ENCODE measurements around the gene SNRNP25. TPM values are rescaled to one million over a fixed set of nuclear protein-coding genes. Genes with fewer than 3 reads are reported as not detected.
"Not testable (repeated sequence)": the region's sequence is repeated elsewhere in the genome, so short reads cannot be mapped to it uniquely, and the experiment has no call there.

SNRNP25 gene
- total and polyA plus RNA-seq, 2 donors (not counting 1 experiment from before 2014, with no cell fraction given) = 25.5 to 32.8 TPM

GRCh38 chr16:20886-21285, 32.7 kb upstream of the SNRNP25 start:
- H3K27ac ChIP-seq (ENCODE audit: low read length in 2 of 2); H3K4me1 Mint-ChIP-seq; H3K36me3 ChIP-seq (replicated peaks in 1 of 2; ENCODE audit: control extremely low read depth in 1 of 2, control insufficient read depth in 1 of 2, extremely low read depth in 1 of 2, insufficient read depth in 2 of 2, low read length in 1 of 2); POLR2A ChIA-PET; intact Hi-C loops (cut with micrococcal nuclease); H3K27me3 Mint-ChIP-seq; H3K9me3 ChIP-seq (ENCODE audit: control extremely low read depth in 1 of 3, control insufficient read depth in 2 of 3, insufficient read depth in 1 of 3, low read length in 2 of 3); H3K4me3 Mint-ChIP-seq; H3K4me1 ChIP-seq (ENCODE audit: control insufficient read depth in 2 of 2, insufficient read depth in 2 of 2, low read length in 2 of 2); ATAC-seq (ENCODE audit: low read depth); H3K27ac Mint-ChIP-seq; H3K4me2 ChIP-seq (replicated peaks; ENCODE audit: low read depth, low read length, poor library complexity, severe bottlenecking); H3K9ac ChIP-seq (ENCODE audit: low read length); H3K4me3 ChIP-seq (ENCODE audit: control extremely low read depth in 1 of 5, extremely low read depth in 1 of 5, insufficient read depth in 1 of 5, low read depth in 2 of 5, low read length in 4 of 5); DNase-seq; H3K79me2 ChIP-seq (ENCODE audit: control insufficient read depth, insufficient read depth, low read length); H3K9me3 Mint-ChIP-seq (ENCODE audit: insufficient read depth); H3K27me3 ChIP-seq (replicated peaks in 1 of 4; ENCODE audit: control extremely low read depth in 1 of 4, control insufficient read depth in 3 of 4, insufficient read depth in 4 of 4, low read length in 3 of 4); H4K20me1 ChIP-seq (ENCODE audit: control insufficient read depth, insufficient read depth, low read length, poor library complexity, severe bottlenecking); H2AFZ ChIP-seq (ENCODE audit: insufficient read depth, low read depth, low read length, poor library complexity, severe bottlenecking): not testable (repeated sequence)
- 92% methylated on average over 11 of the region's 12 CpGs for WGBS (ENCODE audit: insufficient coverage)
- CTCF ChIA-PET = interaction anchor here (1.0 kb wide), 1 partner anchor 76 kb away, joined by 3 read pairs; no protein-coding TSS in a partner anchor

GRCh38 chr16:24151-24550, 29.5 kb upstream of the SNRNP25 start:
- intact Hi-C loops (cut with micrococcal nuclease); ATAC-seq (ENCODE audit: low read depth); H3K4me2 ChIP-seq (replicated peaks; ENCODE audit: low read depth, low read length, poor library complexity, severe bottlenecking); H3K9me3 Mint-ChIP-seq (ENCODE audit: insufficient read depth); H3K27me3 ChIP-seq (replicated peaks in 1 of 4; ENCODE audit: control extremely low read depth in 1 of 4, control insufficient read depth in 3 of 4, insufficient read depth in 4 of 4, low read length in 3 of 4); H3K4me3 Mint-ChIP-seq; H2AFZ ChIP-seq (ENCODE audit: insufficient read depth, low read depth, low read length, poor library complexity, severe bottlenecking); H4K20me1 ChIP-seq (ENCODE audit: control insufficient read depth, insufficient read depth, low read length, poor library complexity, severe bottlenecking); H3K27ac ChIP-seq (ENCODE audit: low read length in 2 of 2); H3K27ac Mint-ChIP-seq; POLR2A ChIA-PET; H3K27me3 Mint-ChIP-seq; H3K9ac ChIP-seq (ENCODE audit: low read length); H3K79me2 ChIP-seq (ENCODE audit: control insufficient read depth, insufficient read depth, low read length); DNase-seq; H3K9me3 ChIP-seq (ENCODE audit: control extremely low read depth in 1 of 3, control insufficient read depth in 2 of 3, insufficient read depth in 1 of 3, low read length in 2 of 3); H3K36me3 ChIP-seq (replicated peaks in 1 of 2; ENCODE audit: control extremely low read depth in 1 of 2, control insufficient read depth in 1 of 2, extremely low read depth in 1 of 2, insufficient read depth in 2 of 2, low read length in 1 of 2); H3K4me3 ChIP-seq (ENCODE audit: control extremely low read depth in 1 of 5, extremely low read depth in 1 of 5, insufficient read depth in 1 of 5, low read depth in 2 of 5, low read length in 4 of 5); H3K4me1 ChIP-seq (ENCODE audit: control insufficient read depth in 2 of 2, insufficient read depth in 2 of 2, low read length in 2 of 2); H3K4me1 Mint-ChIP-seq: not testable (repeated sequence)
- CTCF ChIA-PET = interaction anchor here (0.6 kb wide), 1 partner anchor 41 kb away, joined by 4 read pairs; no protein-coding TSS in a partner anchor
- 97% methylated on average over 7 of the region's 22 CpGs for WGBS (ENCODE audit: insufficient coverage)

DNA sequence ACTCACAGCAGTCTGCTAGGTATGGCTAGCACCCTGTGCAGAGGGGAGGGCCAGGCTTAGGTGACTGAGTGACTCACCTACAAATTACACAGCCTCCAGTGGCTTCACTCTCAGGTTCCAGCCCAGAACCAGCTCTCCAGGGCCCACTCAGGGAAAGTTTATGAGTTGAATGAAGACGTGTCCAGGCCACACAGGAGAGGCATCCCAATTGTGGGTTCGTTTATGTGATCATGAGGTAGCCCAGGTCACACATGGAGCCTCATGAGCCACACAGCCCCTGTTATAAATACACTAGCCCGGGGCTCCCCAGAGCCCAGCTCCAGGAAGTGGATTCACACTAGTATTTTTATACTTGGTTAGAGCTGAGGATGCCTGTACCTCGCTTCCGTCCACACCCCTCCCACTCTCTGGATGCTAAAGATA, 27.7 kb upstream of the SNRNP25 start:
- H3K9me3 ChIP-seq (ENCODE audit: control extremely low read depth in 1 of 3, control insufficient read depth in 2 of 3, insufficient read depth in 1 of 3, low read length in 2 of 3); H3K4me3 ChIP-seq (ENCODE audit: control extremely low read depth in 1 of 5, extremely low read depth in 1 of 5, insufficient read depth in 1 of 5, low read depth in 2 of 5, low read length in 4 of 5); DNase-seq; CTCF ChIA-PET; H3K27me3 Mint-ChIP-seq; H3K9me3 Mint-ChIP-seq (ENCODE audit: insufficient read depth); H3K9ac ChIP-seq (ENCODE audit: low read length); intact Hi-C loops (cut with micrococcal nuclease); H3K27me3 ChIP-seq (replicated peaks in 1 of 4; ENCODE audit: control extremely low read depth in 1 of 4, control insufficient read depth in 3 of 4, insufficient read depth in 4 of 4, low read length in 3 of 4); H3K27ac ChIP-seq (ENCODE audit: low read length in 2 of 2); H3K4me3 Mint-ChIP-seq; H3K4me2 ChIP-seq (replicated peaks; ENCODE audit: low read depth, low read length, poor library complexity, severe bottlenecking); POLR2A ChIA-PET; H4K20me1 ChIP-seq (ENCODE audit: control insufficient read depth, insufficient read depth, low read length, poor library complexity, severe bottlenecking); H3K27ac Mint-ChIP-seq; H3K4me1 ChIP-seq (ENCODE audit: control insufficient read depth in 2 of 2, insufficient read depth in 2 of 2, low read length in 2 of 2); H3K36me3 ChIP-seq (replicated peaks in 1 of 2; ENCODE audit: control extremely low read depth in 1 of 2, control insufficient read depth in 1 of 2, extremely low read depth in 1 of 2, insufficient read depth in 2 of 2, low read length in 1 of 2); H2AFZ ChIP-seq (ENCODE audit: insufficient read depth, low read depth, low read length, poor library complexity, severe bottlenecking); H3K4me1 Mint-ChIP-seq; H3K79me2 ChIP-seq (ENCODE audit: control insufficient read depth, insufficient read depth, low read length): not testable (repeated sequence)
- peak; percentile 61 for ATAC-seq (ENCODE audit: low read depth)
- WGBS (ENCODE audit: insufficient coverage) = no CpG with 5 or more reads among the region's 5 CpGs

DNA sequence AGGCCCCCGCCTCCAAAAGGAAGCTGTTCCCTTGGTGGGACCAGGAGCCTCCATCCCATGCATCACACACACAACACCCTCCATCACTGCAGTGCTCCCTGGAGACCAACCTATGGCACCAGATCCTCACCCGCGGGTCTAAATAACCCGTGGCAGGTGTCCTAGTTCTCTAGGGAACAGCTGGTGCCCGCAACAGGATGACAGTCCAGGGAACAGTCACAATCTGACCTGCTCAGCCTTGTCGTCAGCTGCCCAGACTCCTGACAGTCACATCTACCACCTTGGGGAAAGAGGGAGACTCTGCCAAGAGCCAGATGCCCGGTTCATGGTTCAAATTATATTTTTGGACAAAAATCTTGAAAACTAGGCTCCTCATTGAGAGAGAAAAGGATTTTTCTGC, 23.0 kb upstream of the SNRNP25 start:
- H3K4me3 Mint-ChIP-seq = peak overlapping the region; percentile 1
- WGBS (ENCODE audit: insufficient coverage) = no CpG with 5 or more reads among the region's 7 CpGs

More for the DNA sequence above, 23.0 kb upstream of the SNRNP25 start:
- peaks cover 33% of the 10 kb centered on the region for H3K4me1 Mint-ChIP-seq
- H3K27ac Mint-ChIP-seq; H3K9me3 Mint-ChIP-seq (ENCODE audit: insufficient read depth); H3K27me3 ChIP-seq (replicated peaks in 1 of 4; ENCODE audit: control extremely low read depth in 1 of 4, control insufficient read depth in 3 of 4, insufficient read depth in 4 of 4, low read length in 3 of 4); H4K20me1 ChIP-seq (ENCODE audit: control insufficient read depth, insufficient read depth, low read length, poor library complexity, severe bottlenecking); H3K4me2 ChIP-seq (replicated peaks; ENCODE audit: low read depth, low read length, poor library complexity, severe bottlenecking); H3K27me3 Mint-ChIP-seq; H3K4me3 ChIP-seq (ENCODE audit: control extremely low read depth in 1 of 5, extremely low read depth in 1 of 5, insufficient read depth in 1 of 5, low read depth in 2 of 5, low read length in 4 of 5); ATAC-seq (ENCODE audit: low read depth); H3K9ac ChIP-seq (ENCODE audit: low read length); POLR2A ChIA-PET; H3K9me3 ChIP-seq (ENCODE audit: control extremely low read depth in 1 of 3, control insufficient read depth in 2 of 3, insufficient read depth in 1 of 3, low read length in 2 of 3); intact Hi-C loops (cut with micrococcal nuclease); DNase-seq; H3K36me3 ChIP-seq (replicated peaks in 1 of 2; ENCODE audit: control extremely low read depth in 1 of 2, control insufficient read depth in 1 of 2, extremely low read depth in 1 of 2, insufficient read depth in 2 of 2, low read length in 1 of 2); H2AFZ ChIP-seq (ENCODE audit: insufficient read depth, low read depth, low read length, poor library complexity, severe bottlenecking); H3K27ac ChIP-seq (ENCODE audit: low read length in 2 of 2); CTCF ChIA-PET: not testable (repeated sequence)
- H3K79me2 ChIP-seq (ENCODE audit: control insufficient read depth, insufficient read depth, low read length) = peaks cover 22% of the 10 kb centered on the region
- peaks cover 21 to 31% of the 10 kb centered on the region in 2 donors for H3K4me1 ChIP-seq (ENCODE audit: control insufficient read depth in 2 of 2, insufficient read depth in 2 of 2, low read length in 2 of 2)

Measured in B cell (primary cell).